Natural killer cell treated with Interleukin-12 subunit alpha and Interleukin-12 subunit beta and Interleukin-15 and Interleukin-18, amount 100 ng/mL, for 72 hours (primary cell): ENCODE measurements around the gene UHRF1. TPM values are rescaled to one million over a fixed set of nuclear protein-coding genes. Genes with fewer than 3 reads are reported as not detected.

Source experiments
- ATAC-seq, 2 donors: fragments of 150-1000 bp; cut with Tn5 transposase in 1 of 2; sonication (Bioruptor Pico), chemical (Tn5 transposase) in 1 of 2; 2 replicates each; pipeline ENCODE4 v1.10.0; 2021
- DNase-seq: peaks from one replicate; pipeline ENCODE4 v3.0.0; 2022; ENCODE audit warnings: low spot score
- H3K27ac Mint-ChIP-seq, 2 donors: 1 replicate in 1 of 2; 2 replicates in 1 of 2; pipeline ENCODE4 v1.8.0; 2022; ENCODE audit warnings: mixed read lengths in 2 of 2, mild to moderate bottlenecking in 1 of 2, moderate library complexity in 1 of 2
- H3K27me3 Mint-ChIP-seq, 2 donors: 1 replicate in 1 of 2; 2 replicates in 1 of 2; pipeline ENCODE4 v1.8.0; 2022; ENCODE audit warnings: mixed read lengths in 2 of 2
- H3K36me3 Mint-ChIP-seq: one replicate; pipeline ENCODE4 v1.8.0; 2022; ENCODE audit warnings: mixed read lengths
- H3K4me1 Mint-ChIP-seq, 2 donors: 1 replicate in 1 of 2; 2 replicates in 1 of 2; pipeline ENCODE4 v1.8.0; 2022; ENCODE audit warnings: low read depth in 2 of 2, mixed read lengths in 2 of 2, mild to moderate bottlenecking in 1 of 2
- H3K4me3 Mint-ChIP-seq: one replicate; pipeline ENCODE4 v1.8.0; 2022; ENCODE audit warnings: mixed read lengths
- H3K9me3 Mint-ChIP-seq: 2 replicates; pipeline ENCODE4 v1.8.0; 2022; ENCODE audit warnings: mixed read lengths
- total RNA-seq, 2 donors: library from RNA; stranded (reverse); gene quantifications; one replicate each; pipeline ENCODE4 v1.2.3, GENCODE V29; 2022

UHRF1 gene
- total RNA-seq, 2 donors from 2014 or later = 75.5 to 201 TPM

DNA sequence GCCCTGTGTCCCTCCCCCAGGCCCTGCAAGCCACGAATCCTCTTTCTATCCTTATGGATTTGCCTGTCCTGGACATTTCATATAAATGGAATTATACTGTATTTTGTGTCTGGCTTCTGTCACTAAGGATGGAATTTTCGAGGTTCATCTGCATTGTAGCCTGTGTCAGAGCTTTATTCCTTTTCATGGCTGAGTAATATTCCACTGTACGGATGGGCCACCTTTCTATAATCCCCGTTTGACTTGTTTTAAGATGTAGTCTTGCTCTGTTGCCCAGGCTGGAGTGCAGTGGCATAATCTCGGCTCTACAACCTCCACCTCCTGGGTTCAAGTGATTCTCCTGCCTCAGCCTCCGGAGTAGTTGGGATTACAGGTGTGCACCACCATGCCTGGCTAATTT is 55.8 kb downstream of the UHRF1 start:
- no peaks in the 10 kb centered on the region for H3K36me3 Mint-ChIP-seq
- no peak for ATAC-seq
- no peaks in the 10 kb centered on the region for H3K27me3 Mint-ChIP-seq
- H3K4me3 Mint-ChIP-seq = no peak overlapping the region
- no peak overlapping the region for H3K27ac Mint-ChIP-seq
- DNase-seq = peak; percentile 28
- H3K9me3 Mint-ChIP-seq = no peaks in the 10 kb centered on the region
- H3K4me1 Mint-ChIP-seq = peaks cover 11% of the 10 kb centered on the region in 2 donors

DNA sequence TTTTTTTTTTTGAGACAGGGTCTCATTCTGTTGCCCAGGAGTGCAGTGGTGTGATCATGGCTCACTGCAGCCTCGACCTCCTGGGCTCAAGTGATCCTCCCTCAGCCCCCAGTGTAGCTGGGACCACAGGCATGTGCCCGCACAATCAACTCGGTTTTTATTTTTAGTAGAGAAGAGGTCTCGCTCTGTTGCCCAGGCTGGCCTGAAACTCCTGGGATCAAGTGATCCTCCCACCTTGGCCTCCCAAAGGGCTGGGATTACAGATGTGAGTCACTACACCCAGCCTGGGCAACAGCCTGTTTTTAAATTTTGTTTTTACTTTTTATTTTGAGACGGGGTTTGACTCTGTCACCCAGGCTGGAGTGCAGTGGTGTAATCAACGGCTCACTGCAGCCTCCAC is 57.3 kb downstream of the UHRF1 start:
- DNase-seq (peak; percentile 34), ATAC-seq (no peak)
- Mint-ChIP-seq H3K36me3 (no peaks in the 10 kb centered on the region), H3K27ac (peak overlapping the region in 1 of 2 donors; percentile 75), H3K4me1 (peaks cover 25 to 26% of the 10 kb centered on the region in 2 donors), H3K4me3 (no peak overlapping the region), H3K27me3 (no peaks in the 10 kb centered on the region), H3K9me3 (no peaks in the 10 kb centered on the region)

DNA sequence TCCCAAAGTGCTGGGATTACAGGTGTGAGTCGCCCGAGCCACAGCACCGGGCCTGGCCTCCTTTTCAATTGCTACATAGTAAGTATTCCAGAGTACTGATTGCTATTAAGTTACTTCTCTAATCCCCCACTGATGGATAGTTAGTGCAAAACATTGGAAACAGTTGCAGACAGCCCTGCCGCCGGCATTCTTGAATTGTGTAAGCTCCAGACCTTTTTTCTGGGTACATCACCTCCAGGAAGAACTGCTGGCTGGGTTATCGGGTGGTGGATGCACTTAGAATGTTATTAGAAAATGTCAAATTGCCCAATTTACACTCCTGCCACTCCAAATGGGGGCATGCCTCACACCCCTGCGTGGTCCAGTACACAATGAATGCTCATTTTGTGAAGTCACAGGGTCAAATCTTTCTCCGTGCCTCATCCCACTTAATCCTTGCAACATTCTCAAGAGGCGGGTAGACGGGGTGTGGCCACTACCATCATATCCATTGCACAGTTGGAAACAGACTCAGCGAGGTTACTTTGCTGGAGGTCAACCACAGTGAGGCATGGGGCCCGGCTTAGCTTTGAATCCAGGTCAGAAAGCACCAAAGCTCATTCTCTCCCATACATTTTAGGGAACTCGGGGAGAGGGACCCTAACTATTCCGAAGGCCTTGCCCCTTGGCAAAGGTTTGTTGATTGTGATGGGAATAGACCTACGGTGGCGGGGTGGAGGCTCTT is 58.6 kb downstream of the UHRF1 start:
- DNase-seq (peak; percentile 53), ATAC-seq (no peak)
- Mint-ChIP-seq H3K27me3 (no peaks in the 10 kb centered on the region), H3K36me3 (no peaks in the 10 kb centered on the region), H3K9me3 (no peaks in the 10 kb centered on the region), H3K4me1 (peaks cover 29 to 32% of the 10 kb centered on the region in 2 donors), H3K27ac (peak overlapping the region; percentile 75 to 89), H3K4me3 (peak overlapping the region; percentile 72)

DNA sequence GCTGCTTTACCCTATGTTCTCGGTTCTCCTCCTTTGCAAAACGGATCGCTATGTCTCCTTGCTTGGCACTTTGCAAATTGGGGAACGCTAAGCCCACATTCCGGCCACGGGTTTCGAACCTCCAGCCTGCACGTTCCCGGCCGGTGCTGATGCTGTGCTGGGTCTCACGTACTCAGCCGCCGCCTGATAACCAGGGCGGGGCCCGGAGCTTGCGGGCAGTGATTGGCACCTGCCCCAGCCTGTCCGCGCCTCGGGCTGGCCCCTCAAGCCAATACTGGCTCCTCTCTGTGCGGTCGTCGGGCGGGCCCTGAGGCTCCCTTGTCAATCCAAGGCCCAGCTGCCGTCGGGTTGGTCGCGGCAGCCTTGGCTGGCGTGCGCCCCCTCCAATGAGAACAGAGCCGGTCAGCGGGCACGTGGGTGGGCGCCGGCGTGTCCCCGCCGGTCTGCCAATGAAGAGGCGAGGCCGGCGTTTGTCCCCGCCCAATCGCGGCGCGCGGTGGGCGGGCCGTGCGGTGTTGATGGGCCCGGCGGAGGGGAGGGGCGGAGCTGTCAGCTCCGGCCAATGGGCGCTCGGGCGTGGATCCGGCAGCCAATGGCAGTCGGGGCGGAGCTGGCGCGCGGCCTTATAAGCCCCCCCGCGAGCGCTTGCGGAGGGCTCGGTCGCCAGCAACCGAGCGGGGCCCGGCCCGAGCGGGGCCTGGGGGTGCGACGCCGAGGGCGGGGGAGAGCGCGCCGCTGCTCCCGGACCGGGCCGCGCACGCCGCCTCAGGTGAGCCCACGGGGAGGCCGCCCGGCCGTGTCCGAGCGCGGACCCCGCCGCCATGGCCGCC is 59.4 kb downstream of the UHRF1 start, which contains the start of gene KDM4B:
Gene KDM4B (plus strand): TSS at position 652 of the 830 bp plus-strand sequence. CDS start 63,778 bp downstream, outside the sequence.
- H3K27ac Mint-ChIP-seq = peak within 1 kb of the TSS; percentile 76 to 94
- ATAC-seq (peak; percentile 97 to 98), DNase-seq (peak; percentile 100)
- peak within 1 kb of the TSS; percentile 96 for H3K4me3 Mint-ChIP-seq
- peaks cover 29 to 32% of the 10 kb centered on the region in 2 donors for H3K4me1 Mint-ChIP-seq
- no peaks in the 10 kb centered on the region for H3K27me3 Mint-ChIP-seq
- H3K9me3 Mint-ChIP-seq = no peaks in the 10 kb centered on the region
- no peaks in the 10 kb centered on the region for H3K36me3 Mint-ChIP-seq

DNA sequence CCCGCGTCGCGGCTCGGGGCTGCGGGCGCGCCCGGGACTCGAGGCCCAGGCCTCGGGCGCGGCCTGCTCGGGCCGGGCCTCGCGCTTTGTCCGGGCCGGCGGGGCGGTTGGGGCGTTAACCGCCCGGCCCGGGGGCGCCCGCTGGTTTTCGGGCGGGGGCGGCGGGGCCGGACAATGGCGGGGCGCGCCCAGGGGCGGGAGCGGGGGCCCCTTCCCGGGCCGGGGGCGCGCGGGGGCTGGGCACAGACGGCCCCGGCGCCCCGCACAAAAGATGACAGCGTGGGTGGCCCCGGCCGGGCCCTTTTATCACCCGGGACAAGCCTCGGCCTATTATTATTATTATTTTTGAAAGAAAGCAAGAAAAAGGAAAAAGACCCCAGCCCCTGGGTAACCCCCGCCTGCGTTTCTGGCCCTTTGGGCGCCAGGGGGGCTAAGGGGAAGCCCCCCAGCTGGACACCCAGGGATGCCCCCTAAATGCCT is 60.0 kb downstream of the UHRF1 start:
- no peaks in the 10 kb centered on the region for H3K27me3 Mint-ChIP-seq
- peak; percentile 55 for DNase-seq

DNA sequence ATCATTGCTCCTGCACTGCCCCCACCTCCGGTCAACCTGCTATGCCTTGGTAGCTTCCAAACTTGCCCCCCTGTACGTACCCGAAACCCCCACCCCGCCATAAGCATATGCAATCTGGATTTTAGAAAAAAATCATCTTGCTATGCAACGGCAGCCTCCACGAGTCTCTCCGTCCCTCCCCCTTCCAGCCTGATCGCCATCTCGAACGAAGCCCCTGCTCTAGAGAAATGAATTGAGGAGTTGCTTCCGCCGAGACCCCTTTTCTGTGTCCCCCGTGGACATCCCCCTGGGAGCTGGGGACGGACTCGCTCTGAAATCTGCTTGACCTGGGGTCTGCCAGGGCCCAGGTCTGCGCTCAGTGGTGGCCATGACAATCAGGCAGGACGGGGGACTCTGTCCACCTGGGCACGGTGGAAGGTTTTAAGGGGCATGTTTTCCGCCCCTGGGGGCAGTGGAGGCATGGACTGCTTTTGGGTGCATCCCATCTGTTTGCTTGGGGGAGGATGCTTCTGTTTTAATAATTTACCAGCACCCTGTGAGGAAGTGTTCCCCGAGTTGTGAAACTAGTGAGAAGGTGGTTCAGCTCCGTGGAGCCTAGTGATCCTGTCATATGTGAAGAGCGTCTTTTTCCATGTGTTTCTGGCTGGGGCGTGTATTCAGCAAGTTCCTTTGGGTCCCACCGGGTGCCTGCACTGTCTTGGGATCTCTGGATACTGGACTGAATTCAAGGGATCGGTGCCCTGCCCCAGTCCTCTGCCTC is 60.7 kb downstream of the UHRF1 start:
- Mint-ChIP-seq H3K27me3 (no peaks in the 10 kb centered on the region), H3K27ac (peak overlapping the region; percentile 76 to 94), H3K4me1 (peaks cover 32% of the 10 kb centered on the region in 2 donors), H3K36me3 (no peaks in the 10 kb centered on the region), H3K9me3 (no peaks in the 10 kb centered on the region), H3K4me3 (peak overlapping the region; percentile 96)
- peak; percentile 62 for DNase-seq
- ATAC-seq = no peak

More for the DNA sequence above, 60.0 kb downstream of the UHRF1 start:
- peak overlapping the region; percentile 96 for H3K4me3 Mint-ChIP-seq
- H3K36me3 Mint-ChIP-seq = no peaks in the 10 kb centered on the region
- H3K27ac Mint-ChIP-seq = peak overlapping the region; percentile 76 to 94
- ATAC-seq = no peak
- H3K4me1 Mint-ChIP-seq = peaks cover 29 to 32% of the 10 kb centered on the region in 2 donors
- no peaks in the 10 kb centered on the region for H3K9me3 Mint-ChIP-seq

DNA sequence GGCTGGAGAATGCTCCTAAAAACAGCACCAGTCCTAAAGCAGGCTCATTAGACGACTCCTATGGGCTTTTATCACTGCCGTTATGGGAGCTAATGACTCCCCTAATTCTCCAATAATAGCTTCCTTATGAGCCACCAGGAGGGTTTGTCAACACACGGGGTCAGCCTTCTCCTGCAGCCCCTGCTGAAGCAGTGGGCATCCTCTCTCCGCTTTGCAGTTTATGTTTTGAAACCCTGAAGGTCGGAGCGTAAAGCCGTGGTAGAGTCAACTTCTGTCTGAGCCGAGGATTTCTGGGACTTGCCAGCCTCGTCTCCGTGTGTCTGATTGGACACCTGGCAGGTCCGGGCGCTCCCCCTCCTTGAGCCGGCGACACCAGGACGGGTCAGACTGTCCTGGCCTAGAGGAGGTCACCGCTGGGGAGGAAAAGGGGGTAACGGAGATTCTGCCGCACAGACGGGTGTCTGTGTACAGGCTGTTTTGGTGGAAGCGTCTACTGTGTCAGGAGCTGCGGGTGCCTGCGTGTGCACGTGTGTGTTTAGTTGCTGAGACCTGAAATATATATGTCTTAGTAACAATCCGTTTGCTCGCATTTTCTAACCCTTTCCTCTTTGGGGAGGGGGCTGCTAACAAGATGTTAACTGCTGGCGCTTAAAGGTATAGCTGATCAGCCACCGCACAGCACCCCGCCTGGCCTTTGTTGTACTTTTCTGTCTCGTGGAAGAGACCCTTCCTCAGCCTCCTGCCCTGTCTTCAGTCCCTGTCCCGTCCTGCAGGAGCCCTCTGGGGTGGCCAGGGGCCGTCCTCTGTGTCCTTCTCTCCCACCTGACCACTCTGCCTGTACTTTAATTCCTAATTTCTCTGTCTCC is 61.5 kb downstream of the UHRF1 start:
- Mint-ChIP-seq H3K27ac (peak overlapping the region; percentile 76 to 94), H3K4me1 (peaks cover 32 to 37% of the 10 kb centered on the region in 2 donors), H3K36me3 (no peaks in the 10 kb centered on the region), H3K4me3 (peak overlapping the region; percentile 96), H3K9me3 (no peaks in the 10 kb centered on the region), H3K27me3 (no peaks in the 10 kb centered on the region)
- ATAC-seq = no peak
- DNase-seq = peak; percentile 59

DNA sequence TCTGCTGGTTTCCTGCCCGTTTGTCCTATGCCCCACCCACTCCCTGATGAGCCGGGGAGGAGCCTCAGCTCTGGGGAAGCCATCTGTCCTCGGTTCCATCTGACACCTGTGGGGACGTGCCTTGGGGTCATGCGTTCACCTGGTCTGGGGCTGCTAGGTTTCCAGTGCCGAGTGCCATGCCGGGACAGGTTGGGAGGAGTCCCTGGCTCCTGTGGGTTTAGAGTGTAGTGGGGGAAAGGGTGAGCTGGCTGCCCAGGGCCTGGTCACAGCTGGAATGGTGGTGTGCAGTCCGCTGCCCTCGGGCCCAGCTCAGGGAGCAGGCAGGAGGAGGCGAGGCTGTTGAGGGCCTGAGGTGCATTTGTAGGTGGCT is 62.1 kb downstream of the UHRF1 start:
- H3K9me3 Mint-ChIP-seq = no peaks in the 10 kb centered on the region
- no peaks in the 10 kb centered on the region for H3K27me3 Mint-ChIP-seq
- H3K4me3 Mint-ChIP-seq = peak overlapping the region; percentile 96
- no peaks in the 10 kb centered on the region for H3K36me3 Mint-ChIP-seq
- DNase-seq (peak; percentile 42), ATAC-seq (no peak)
- H3K4me1 Mint-ChIP-seq = peaks cover 34 to 40% of the 10 kb centered on the region in 2 donors
- peak overlapping the region in 1 of 2 donors; percentile 94 for H3K27ac Mint-ChIP-seq

DNA sequence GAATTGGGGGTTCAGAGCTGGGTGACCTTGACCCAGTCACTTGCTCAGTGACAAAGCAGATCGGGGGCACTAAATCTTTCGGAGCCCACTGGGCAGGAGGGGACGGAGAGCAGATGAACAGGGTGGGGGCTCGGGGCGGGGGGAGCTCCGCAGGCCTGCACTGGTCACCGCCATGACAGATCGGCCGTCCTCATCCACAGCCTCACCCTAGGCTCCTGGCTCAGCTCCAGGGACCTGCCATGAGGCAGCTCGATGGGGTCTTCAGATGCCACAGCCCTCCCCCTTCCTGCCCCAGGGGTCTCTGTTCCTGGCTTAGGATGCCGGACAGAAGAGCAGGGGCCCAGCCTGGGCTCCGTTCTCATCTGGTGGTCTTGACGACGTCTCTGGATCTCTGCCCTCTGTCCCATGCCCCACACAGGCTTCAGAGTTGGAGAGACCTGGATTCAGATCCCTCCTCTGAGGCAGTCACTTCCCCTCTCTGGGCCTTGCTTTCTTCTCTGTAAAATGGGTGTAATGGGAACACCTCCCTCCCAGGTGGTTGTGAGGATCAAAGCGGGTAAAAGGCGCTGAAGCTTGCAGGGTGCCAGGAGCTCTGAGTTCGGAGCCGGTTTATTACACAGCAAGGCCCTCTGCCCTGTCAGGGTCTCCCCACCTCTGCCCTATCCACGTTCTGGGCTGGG is 62.7 kb downstream of the UHRF1 start:
- peak overlapping the region in 1 of 2 donors; percentile 43 for H3K27ac Mint-ChIP-seq
- no peak for ATAC-seq
- no peaks in the 10 kb centered on the region for H3K9me3 Mint-ChIP-seq
- no peaks in the 10 kb centered on the region for H3K27me3 Mint-ChIP-seq
- no peaks in the 10 kb centered on the region for H3K36me3 Mint-ChIP-seq
- peak overlapping the region; percentile 53 for H3K4me3 Mint-ChIP-seq
- DNase-seq = peak; percentile 56
- peaks cover 40 to 44% of the 10 kb centered on the region in 2 donors for H3K4me1 Mint-ChIP-seq

DNA sequence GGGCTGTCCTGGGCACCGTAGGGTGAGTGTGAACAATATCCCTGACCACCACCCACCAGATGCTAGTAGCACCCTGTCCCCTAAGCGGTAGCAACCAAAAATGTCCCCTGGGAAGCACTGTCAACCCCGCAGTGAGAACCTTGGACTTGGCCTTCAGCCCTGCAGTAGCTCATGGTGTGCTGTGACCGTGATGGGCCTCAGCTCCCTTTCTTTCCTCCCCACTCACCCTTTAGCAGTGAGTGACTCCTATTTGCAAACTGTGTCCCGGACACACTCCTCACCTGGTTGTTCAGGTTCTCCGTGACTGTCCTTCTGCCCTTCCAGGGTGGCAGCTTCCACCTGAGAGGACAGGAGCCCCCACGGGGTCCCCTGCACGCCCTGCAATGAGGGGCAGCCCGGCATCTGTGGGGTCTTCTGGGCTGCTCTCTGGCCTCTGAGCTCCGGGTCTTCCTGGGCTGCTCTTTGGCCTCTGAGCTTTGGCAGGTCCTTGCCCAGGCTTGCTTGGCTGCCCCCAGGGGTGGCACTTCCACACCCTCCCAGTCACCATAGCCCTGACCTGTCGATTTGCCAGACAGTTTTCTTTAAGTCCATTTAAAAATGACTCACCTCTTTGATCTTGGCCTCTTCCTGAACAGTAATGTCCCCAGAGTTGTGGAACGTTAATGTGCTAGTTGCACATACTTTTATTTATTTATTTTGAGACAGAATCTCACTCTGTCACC is 63.4 kb downstream of the UHRF1 start:
- DNase-seq = peak; percentile 29
- no peaks in the 10 kb centered on the region for H3K36me3 Mint-ChIP-seq
- ATAC-seq = no peak
- no peaks in the 10 kb centered on the region for H3K27me3 Mint-ChIP-seq
- peak overlapping the region in 1 of 2 donors; percentile 43 for H3K27ac Mint-ChIP-seq
- no peaks in the 10 kb centered on the region for H3K9me3 Mint-ChIP-seq
- H3K4me1 Mint-ChIP-seq = peaks cover 43 to 47% of the 10 kb centered on the region in 2 donors
- no peak overlapping the region for H3K4me3 Mint-ChIP-seq

DNA sequence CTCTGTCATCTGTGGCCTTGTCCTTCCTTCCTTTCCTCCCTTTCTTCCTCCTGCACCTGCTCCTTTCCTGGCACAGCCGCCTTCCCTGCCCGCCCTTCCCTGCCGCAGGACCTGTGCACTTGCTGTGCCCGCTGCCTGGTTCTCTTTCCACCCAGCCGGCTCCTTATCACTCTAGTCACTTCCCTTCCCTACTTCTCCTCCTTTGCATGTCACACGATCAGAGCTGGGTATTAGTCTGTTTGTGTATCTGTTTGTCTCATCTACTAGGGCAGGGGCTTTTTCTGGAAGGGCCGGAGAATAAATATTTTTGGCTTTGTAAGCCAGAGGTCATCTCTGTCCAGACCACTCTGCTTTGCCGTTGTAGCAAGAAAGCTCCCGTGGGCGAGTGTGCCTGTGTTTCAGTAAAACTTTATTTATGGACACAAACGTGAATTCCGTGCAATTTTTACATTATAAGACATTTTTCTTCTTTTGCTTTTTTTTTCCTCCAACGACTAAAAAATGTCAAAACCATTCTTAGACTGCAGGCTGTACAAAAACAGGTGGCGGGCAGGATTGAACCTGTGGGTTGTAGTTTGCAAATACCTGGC is 65.7 kb downstream of the UHRF1 start:
- Mint-ChIP-seq H3K27me3 (no peaks in the 10 kb centered on the region), H3K4me3 (peak overlapping the region; percentile 10), H3K4me1 (peaks cover 37 to 43% of the 10 kb centered on the region in 2 donors), H3K27ac (peak overlapping the region in 1 of 2 donors; percentile 54), H3K9me3 (no peaks in the 10 kb centered on the region), H3K36me3 (no peaks in the 10 kb centered on the region)
- DNase-seq (no peak), ATAC-seq (no peak)
